ENCODE data around the gene AP5M1.
"Not testable (repeated sequence)": the region's sequence is repeated elsewhere in the genome, so short reads cannot be mapped to it uniquely, and the experiment has no call there.

AP5M1 gene

DNA sequence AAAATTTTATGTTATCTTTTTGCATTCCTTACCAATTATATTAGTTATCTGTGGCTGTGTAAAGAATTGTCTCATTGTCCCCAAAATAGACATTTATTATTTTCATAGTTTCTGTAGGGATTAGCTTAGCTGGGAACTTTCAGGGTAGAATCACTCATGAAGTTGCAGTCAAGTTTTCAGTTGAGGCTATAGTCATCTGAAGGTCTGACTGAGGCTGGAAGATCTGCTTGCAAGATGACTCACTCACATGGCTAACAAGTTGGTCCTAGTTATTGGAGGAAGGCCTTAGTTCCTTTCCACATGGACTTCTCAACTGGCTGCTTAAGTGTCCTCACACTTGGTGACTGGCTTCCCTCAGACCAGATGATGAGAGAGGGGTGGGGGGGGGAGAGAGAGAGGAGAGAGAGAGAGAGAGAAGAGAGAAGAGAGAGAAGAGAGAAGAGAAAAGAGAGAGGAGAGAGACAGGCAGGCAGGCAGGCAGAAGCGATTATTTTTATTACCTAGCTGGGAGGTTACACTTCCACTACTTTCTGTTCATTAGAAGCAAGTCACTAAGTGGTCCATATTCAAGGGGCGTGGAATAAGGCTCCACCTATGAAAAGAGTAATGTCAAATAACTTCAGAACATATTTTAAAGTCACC, 6.4 kb downstream of the AP5M1 start:
- no peak for DNase-seq
- in situ Hi-C loops (cut with HindIII; ENCODE audit: low pct_ligation_motif_present, low pct_unique_long_range_greater_than_20kb, low sequenced_read_pairs), result no loop called here

DNA sequence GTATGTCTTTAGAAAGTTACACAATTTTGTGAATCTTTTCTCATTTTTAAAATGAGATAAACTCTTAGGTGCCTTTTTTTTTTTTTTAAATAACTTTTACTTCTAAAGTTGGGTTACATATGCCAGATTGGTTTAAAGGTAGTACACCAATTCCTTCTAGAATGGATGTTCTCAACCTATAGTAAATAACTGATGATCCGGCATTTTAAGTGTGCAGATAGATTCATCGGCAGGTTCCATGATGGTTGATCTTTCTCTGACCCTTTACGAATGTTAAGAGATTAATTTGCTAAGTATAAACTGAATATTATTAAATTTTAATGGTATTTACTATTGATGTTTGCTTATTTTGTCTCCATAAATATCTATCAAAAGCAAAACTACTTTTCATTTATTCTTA, 8.3 kb downstream of the AP5M1 start:
- in situ Hi-C loops (cut with HindIII; ENCODE audit: low pct_ligation_motif_present, low pct_unique_long_range_greater_than_20kb, low sequenced_read_pairs), result no loop called here
- DNase-seq, result no peak

DNA sequence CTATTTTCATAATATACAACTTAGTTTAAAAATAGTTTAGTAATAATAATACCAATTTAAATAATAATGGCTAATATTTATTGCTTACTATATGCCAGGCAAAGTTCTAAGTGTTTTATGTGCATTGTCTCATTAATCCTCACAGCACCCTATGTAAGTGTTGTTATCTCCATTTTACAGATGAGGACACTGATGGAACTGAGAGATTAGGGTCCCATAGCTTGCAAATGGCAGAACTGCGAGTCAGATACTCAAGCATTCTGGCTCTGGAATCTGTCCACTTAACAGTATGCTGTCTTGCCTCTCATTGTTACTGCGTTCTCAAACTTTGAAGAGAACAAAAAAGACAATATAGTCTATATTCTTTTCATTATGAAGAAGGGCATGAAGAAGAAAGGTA, 19.0 kb downstream of the AP5M1 start:
- in situ Hi-C loops (cut with HindIII; ENCODE audit: low pct_ligation_motif_present, low pct_unique_long_range_greater_than_20kb, low sequenced_read_pairs), result no loop called here
- no peak for DNase-seq

DNA sequence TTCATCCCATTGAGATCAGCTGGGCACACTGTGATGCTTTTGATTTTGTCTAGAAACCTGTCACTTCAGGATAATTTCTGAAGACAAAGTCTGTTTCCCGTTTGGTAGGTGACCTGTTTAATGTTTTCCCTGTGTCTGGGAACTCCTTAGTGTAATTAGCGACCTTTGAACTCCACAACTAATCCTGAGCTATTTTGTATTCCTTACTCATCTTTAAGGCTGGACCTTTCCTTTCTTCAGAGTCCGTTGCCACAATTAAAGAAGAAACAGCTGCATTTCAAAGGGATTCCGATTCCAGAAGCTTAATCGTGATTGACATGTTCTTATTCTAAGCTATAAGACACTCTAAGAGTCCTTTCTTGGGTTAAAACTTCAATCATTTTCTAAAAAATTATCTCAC, 22.0 kb downstream of the AP5M1 start:
- in situ Hi-C loops (cut with HindIII; ENCODE audit: low pct_ligation_motif_present, low pct_unique_long_range_greater_than_20kb, low sequenced_read_pairs), result no loop called here
- DNase-seq, result no peak

DNA sequence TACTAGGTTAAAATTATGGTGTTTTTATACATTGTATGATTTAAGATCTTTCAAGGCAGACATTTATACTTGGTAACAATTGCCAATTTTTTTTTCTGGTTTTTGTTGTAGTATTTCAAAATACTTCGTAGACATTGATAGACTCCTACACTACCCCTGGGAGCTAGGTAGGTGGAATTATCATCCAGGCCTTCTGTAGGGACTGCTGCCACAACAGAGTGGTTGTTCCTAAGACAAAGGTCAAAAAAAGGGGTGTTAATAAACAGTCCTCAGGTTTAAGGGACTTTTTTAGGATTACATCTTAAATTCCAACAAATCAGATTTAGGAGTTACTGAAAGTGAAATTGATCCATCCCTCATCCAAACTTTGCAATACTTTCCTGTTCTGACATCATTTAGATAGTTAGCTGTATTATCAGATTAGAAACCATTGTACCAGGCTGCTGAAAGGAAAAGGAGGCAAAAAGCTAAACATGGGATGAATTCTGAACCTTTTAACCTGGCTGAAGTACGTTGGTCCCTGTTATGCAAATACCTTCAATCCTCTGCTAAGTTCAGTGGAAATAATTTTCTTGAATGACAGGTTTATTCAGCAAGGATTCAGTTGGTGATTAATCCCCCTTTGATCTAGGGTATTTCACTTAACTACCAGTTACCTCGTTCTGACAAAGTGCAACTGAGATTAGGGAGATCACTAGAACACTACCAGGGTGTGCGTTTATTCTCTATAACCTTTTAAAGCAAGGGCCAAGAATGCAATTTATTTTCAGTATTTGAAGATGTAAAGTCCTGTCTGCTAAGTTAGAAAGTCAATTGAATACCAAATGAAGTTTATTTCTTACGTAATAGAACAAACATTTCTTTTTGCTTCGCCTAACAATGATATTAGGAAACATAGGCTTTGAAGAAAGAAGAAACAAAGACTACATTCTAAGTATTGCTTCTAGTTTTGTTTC, 23.2 kb downstream of the AP5M1 start:
- in situ Hi-C loops (cut with HindIII; ENCODE audit: low pct_ligation_motif_present, low pct_unique_long_range_greater_than_20kb, low sequenced_read_pairs), result no loop called here
- DNase-seq, result no peak

DNA sequence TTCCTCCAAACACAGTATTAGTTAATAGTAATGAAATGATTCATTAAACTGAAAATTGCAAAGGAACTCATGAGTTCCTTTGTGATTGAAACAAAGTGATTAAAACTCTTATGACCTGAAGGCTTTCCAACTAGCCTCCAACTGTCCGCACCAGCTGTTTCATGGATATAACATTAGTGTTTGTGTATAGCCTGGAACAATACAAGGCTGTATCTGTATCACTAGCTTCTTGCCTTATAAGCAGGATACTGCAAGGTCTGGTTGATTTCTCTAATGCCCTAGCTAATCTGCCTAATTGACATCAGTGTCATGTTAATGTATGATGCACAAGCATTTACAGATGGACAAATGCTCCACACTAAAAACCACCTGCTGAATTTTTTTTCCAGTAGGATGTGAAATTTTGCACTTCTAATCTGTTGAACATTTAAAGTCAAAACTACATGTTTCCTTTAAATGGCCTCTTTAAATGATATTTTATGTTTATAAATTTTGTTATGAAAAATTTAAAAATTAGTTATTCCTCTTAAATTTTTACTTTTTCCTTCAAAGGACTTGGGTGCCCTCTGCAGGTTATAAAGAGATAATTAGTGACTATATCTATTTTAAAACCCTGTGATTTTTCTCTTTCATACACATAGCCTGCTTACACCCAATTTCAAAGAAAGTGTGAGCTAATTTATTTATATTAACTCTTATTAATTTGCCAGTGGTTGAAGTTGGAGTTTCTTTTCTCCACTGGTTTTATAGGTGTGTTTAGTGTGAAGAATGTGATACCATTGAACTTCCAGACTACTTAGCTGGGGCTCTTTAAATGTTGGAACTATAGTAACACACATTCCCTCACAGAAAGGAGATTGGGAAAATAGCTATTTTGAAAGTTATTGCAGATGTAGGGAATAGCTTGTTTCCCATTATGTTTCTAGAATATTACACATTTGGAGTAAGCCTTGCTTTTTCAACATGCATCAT, 25.4 kb downstream of the AP5M1 start:
- peak; percentile 16 for DNase-seq
- in situ Hi-C loops (cut with HindIII; ENCODE audit: low pct_ligation_motif_present, low pct_unique_long_range_greater_than_20kb, low sequenced_read_pairs), result no loop called here

DNA sequence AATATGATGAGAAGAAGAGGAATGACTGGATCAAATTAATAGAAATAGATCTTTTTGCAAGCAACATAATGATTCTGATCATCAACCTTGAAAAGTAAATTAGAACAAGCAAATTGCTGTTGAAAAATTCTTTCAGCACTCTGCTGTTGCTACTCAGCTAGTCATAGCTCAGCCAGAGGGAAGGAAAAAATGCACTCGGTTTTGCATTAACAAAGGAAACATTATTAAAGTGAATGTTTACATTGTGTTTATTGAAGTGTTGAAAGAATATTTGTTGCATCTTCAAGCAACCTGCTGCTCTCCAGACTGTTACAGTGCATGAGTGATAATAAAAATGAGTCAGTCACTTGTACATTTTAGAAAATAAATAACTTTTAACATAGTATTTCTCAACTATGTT, 26.5 kb downstream of the AP5M1 start:
- in situ Hi-C loops (cut with HindIII; ENCODE audit: low pct_ligation_motif_present, low pct_unique_long_range_greater_than_20kb, low sequenced_read_pairs), result no loop called here
- no peak for DNase-seq

DNA sequence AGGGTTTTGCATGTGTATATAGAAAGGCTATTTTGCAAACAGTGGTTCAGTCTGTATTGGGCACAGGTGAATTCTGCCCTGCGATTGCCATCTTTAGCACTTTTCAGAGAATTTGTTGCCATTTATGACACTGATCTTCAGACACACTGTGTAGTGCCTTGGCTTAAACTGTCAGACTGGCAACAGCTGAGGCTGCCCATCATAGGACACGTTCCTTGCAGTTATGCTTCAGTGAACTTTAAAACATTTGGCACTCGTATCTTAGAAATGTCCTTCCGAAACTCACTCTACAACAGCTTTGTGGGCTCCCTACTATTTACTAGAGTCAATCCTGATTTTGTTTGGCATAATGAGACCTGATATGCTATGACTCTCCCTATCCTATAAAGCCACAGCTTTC, 29.1 kb downstream of the AP5M1 start:
- no peak for DNase-seq
- in situ Hi-C loops (cut with HindIII; ENCODE audit: low pct_ligation_motif_present, low pct_unique_long_range_greater_than_20kb, low sequenced_read_pairs), result no loop called here

DNA sequence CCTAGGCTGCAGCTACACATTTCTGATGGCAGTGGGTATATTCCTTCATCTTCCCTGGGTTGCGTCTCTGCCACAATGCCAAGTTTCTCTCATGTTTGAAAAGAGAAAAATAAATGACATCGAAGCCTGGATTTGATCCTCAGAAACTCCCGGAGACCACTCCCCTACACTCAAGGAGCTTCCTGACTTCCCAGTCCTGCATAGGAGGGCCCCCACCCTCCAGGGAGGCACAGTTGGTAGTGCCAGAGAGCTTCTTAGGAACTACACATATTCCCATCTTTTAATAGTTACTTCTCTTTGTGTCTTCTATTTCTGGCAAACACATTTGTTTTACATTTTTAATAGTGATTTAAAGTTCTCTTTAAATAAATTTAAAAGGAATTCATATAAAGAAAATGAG, 30.7 kb downstream of the AP5M1 start:
- DNase-seq, result no peak
- in situ Hi-C loops (cut with HindIII; ENCODE audit: low pct_ligation_motif_present, low pct_unique_long_range_greater_than_20kb, low sequenced_read_pairs), result no loop called here

DNA sequence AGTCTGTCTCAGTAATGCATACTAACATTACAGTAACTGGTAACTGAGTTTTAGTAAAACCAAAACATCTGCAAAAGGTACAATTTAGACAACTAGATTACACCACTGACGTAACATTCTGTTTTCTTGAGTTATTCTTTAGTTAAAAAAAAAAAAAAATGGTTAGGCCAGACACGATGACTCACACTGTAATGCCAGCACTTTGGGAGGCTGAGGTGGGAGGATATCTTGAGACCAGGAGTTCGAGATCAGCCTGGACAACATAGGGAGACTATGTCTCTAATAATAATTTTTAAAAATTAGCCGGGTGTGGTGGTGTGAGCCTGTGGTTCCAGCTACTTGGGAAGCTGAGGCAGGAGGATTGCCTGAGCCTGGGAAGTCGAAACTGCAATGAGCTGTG, 34.1 kb downstream of the AP5M1 start:
- in situ Hi-C loops (cut with HindIII; ENCODE audit: low pct_ligation_motif_present, low pct_unique_long_range_greater_than_20kb, low sequenced_read_pairs), result no loop called here
- DNase-seq, result no peak

DNA sequence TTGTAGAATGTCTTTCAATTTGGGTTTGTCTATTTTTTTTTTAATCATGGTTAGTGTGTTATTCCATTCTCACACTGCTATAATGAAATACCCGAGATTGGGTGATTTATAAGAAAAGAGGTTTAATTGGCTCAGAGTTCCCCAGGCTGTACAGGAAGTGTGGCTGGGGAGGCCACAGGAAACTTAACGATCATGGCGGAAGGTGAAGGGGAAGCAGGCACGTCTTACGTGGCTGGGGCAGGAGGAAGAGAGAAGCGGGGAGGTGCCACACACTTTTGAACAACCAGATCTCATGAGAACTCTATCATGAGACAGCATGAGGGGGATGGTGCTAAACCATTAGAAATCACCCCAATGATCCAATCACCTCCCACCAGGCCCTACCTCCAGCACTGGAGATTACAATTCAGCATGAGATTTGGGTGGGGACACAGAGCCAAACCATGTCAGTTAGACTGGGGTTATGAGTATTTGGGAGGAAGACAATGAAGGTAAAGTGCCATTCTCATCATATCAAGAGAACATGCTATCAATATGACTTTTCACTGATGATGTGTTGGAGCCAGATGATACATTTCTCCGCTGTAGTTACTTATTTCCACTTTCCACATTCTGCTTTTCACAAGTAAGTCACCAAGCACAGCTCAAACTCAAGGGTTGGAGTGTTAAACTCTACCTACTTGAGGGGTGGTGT, 45.8 kb downstream of the AP5M1 start:
- in situ Hi-C loops (cut with HindIII; ENCODE audit: low pct_ligation_motif_present, low pct_unique_long_range_greater_than_20kb, low sequenced_read_pairs), result no loop called here
- no peak for DNase-seq

DNA sequence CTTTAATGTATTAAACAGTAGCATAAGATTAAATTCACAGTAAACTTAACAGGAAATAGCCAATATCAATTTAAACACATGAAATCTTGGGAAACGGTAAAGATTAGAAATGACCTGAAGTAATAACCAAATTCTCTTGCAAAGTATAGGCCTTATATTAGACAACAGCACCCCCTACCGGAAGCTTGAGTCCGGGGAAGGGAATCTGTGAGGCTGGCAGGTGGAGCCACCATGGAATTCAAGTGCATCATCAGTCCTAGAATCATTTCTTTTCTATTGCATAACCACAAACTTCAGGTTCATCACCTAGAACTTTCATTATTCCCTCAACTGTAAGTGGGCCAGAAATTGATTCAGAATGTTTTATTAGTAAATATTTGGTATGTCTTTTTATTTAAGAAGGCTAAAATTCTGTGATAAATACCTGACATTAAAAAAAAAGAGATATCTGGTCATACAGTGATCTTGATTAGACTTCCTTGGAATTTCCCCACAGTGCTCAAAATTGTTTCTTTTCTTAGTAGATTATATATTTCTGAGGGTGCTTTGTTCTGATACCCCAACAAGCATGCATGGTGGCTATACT, 48.6 kb downstream of the AP5M1 start:
- DNase-seq, result peak; percentile 76
- in situ Hi-C loops (cut with HindIII; ENCODE audit: low pct_ligation_motif_present, low pct_unique_long_range_greater_than_20kb, low sequenced_read_pairs), result no loop called here

DNA sequence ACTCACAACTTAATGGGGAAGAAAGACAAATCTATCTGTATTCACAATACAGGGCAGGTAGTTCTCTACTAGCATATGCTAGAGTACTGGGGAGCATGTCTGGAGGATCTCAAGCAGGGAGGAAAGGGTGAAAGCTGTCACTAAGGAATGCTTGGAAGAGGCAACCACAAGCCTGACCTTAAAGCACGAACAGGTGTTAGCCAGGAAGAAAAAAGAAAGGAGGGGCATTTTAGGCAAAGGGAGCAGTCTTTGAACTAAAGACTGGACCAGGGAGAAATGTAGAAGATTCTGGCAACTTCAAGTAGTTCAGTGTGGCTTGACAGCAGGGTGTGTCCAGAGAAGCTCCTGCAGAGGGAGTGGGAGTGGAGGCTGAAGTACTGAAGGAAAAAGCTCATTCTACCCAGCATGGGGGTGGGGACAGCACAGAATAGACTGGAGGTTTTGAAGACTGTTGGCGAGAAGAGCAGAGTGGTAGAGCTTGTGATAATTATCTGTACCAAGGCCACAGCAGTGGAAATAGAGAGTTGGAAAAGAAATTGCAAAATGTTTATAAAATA, 50.9 kb downstream of the AP5M1 start:
- in situ Hi-C loops (cut with HindIII; ENCODE audit: low pct_ligation_motif_present, low pct_unique_long_range_greater_than_20kb, low sequenced_read_pairs), result no loop called here
- DNase-seq, result no peak

DNA sequence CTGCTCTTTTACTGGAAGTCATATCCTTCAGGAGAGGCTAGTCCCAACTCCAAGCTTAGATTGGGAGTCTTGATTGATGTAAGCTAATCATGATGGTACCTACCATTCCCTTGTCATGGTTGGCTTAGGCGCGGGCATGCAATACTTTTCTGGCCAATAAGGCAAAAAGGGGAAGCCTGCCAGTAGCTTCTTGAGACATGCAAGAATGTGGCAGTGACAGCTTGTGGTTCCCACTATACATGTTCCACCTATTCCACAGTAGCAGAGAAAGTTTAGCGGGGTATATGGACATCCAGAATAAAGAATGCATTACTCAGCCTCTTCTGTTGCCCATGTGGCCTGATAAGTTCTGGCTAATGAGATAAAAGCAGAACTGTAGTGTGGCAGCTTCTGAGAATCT, 55.0 kb downstream of the AP5M1 start:
- in situ Hi-C loops (cut with HindIII; ENCODE audit: low pct_ligation_motif_present, low pct_unique_long_range_greater_than_20kb, low sequenced_read_pairs), result no loop called here
- DNase-seq, result no peak

DNA sequence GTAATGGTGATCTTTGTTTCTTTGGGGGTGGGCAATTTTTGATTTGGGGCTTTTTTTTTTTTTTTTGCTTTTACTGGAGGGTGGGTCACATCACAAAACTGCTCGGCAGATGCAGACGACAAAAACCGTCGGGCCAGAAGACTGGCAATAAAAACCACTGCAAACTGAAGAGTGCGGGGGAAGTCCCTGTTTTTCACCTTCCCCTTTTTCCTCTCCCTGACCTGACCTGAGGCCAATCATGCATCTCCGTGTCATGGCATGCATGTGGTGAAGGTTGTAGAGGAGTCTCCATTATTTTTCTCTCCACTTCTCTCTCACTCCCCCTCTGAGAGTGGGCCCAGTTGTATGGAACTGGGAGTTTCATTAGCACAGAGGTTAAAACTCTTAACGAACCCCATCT, 57.5 kb downstream of the AP5M1 start:
- in situ Hi-C loops (cut with HindIII; ENCODE audit: low pct_ligation_motif_present, low pct_unique_long_range_greater_than_20kb, low sequenced_read_pairs), result no loop called here
- no peak for DNase-seq

DNA sequence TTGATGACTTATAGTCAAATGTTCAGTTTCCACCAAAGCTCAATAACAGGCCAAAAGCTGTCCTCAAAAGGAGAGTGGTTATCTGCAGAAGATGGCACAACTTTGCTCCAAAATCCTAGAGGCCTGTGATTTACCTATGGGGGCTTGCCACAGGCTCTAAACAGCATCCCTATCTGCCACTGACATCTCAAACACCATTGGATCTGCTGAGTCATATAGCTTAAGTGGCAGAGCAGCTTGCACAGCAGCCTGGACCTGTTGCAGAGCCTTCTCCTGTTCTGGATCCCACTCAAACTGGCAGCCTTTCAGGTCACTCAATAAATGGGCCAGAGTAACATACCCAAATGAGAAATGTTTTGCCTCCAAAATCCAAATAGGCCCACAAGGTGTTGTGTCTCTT, 61.1 kb downstream of the AP5M1 start:
- in situ Hi-C loops (cut with HindIII; ENCODE audit: low pct_ligation_motif_present, low pct_unique_long_range_greater_than_20kb, low sequenced_read_pairs), result no loop called here

DNA sequence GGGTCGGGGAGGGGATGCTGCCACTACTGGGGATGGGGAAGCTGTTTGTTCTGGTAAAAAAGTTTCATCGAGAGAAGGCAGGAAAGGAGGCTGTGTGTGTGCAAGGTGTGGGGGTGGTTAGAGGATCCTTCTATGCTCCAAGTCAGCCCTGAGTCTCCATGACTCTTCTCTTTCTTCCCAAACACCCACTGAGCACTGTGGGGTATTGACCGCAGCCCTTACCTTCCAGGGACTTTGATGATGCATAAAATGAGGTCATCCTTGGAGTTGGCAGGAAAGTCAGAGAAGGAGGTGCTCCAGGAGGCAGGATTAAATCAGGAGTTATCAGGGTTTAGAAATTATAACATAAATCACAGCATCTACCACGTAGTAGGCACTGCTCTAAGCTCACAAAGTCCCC, 63.7 kb downstream of the AP5M1 start:
- in situ Hi-C loops (cut with HindIII; ENCODE audit: low pct_ligation_motif_present, low pct_unique_long_range_greater_than_20kb, low sequenced_read_pairs), result not testable (repeated sequence)
- DNase-seq, result peak; percentile 29

More for the DNA sequence above, 61.1 kb downstream of the AP5M1 start:
- no peak for DNase-seq

DNA sequence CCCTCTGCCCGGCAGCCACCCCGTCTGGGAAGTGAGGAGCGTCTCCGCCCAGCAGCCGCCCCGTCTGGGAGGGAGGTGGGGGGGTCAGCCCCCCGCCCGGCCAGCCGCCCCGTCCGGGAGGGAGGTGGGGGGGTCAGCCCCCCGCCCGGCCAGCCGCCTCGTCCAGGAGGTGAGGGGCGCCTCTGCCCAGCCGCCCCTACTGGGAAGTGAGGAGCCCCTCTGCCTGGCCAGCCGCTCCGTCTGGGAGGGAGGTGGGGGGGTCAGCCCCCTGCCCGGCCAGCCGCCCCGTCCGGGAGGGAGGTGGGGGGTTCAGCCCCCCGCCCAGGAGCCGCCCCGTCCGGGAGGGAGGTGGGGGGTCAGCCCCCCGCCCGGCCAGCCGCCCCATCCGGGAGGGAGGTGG, 65.0 kb downstream of the AP5M1 start:
- DNase-seq; in situ Hi-C loops (cut with HindIII; ENCODE audit: low pct_ligation_motif_present, low pct_unique_long_range_greater_than_20kb, low sequenced_read_pairs): not testable (repeated sequence)
